Vagina (tissue), 2 donors: ENCODE measurements around the gene DNAJC3.

ENCODE experiments used
- POLR2A ChIP-seq, 2 donors: fragments of 450-650 bp; IDR thresholded peaks; one replicate each; pipeline ENCODE4 v1.6.1; 2017; ENCODE audit warnings: antibody characterized with exemption in 2 of 2, mild to moderate bottlenecking in 2 of 2, moderate library complexity in 2 of 2
- POLR2AphosphoS5 ChIP-seq, 2 donors: sonication (generic); formaldehyde crosslinking; IDR thresholded peaks; one replicate each; pipeline ENCODE4 v1.9.0; 2017; ENCODE audit warnings: antibody characterized with exemption in 2 of 2, mild to moderate bottlenecking in 2 of 2, low read depth in 1 of 2; ENCODE audit not compliant: insufficient read depth in 1 of 2
- TF ChIP-seq, protein P1 (sequence below), 3 experiments: fragments of 450-650 bp in 2 of 3; fragments of 200-600 bp in 1 of 3; sonication (generic) in 1 of 3; IDR thresholded peaks; one replicate each; pipeline ENCODE4 v1.5.1; 2017 to 2019; ENCODE audit warnings: antibody characterized with exemption in 3 of 3, mild to moderate bottlenecking in 2 of 3, moderate library complexity in 2 of 3

DNA sequence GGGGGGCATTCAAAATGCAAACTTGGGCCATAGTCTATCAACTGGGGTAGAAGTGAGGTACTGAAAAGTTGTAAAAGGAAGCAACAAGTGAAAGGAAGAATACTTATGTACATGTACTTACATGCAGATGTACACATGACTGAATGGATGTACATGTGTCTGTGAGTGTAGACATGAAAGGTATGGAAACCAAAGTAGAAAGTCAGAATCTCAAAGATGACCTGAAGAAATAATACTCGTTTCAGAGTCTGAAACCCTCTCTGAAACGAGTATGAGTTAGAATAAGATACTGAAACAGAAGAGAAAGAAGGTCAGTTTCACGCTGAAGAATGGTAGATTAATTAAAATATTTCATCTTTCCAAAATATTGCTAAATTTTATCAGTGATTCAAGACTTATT is 46.3 kb upstream of the DNAJC3 start:
- TF ChIP-seq, protein P1, sequence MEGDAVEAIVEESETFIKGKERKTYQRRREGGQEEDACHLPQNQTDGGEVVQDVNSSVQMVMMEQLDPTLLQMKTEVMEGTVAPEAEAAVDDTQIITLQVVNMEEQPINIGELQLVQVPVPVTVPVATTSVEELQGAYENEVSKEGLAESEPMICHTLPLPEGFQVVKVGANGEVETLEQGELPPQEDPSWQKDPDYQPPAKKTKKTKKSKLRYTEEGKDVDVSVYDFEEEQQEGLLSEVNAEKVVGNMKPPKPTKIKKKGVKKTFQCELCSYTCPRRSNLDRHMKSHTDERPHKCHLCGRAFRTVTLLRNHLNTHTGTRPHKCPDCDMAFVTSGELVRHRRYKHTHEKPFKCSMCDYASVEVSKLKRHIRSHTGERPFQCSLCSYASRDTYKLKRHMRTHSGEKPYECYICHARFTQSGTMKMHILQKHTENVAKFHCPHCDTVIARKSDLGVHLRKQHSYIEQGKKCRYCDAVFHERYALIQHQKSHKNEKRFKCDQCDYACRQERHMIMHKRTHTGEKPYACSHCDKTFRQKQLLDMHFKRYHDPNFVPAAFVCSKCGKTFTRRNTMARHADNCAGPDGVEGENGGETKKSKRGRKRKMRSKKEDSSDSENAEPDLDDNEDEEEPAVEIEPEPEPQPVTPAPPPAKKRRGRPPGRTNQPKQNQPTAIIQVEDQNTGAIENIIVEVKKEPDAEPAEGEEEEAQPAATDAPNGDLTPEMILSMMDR (IDR thresholded peaks at IDR 0.05), result no peak
- no peak for TF ChIP-seq POLR2A (IDR thresholded peaks at IDR 0.05)
- no peak for TF ChIP-seq POLR2AphosphoS5 (IDR thresholded peaks at IDR 0.05; ENCODE audit: insufficient read depth in 1 of 2, low read depth in 1 of 2)
